ENCODE data around the gene ILDR1. TPM values are rescaled to one million over a fixed set of nuclear protein-coding genes. Genes with fewer than 3 reads are reported as not detected.
"Not testable (repeated sequence)": the region's sequence is repeated elsewhere in the genome, so short reads cannot be mapped to it uniquely, and the experiment has no call there.

Gene ILDR1
- not detected for total RNA-seq
- long read RNA-seq = 0 reads

GRCh38 chr3:122021811-122022401 lies at the start of gene ILDR1:
ILDR1 (minus strand) TSS chr3:122022247; CDS start chr3:122022077, 170 bp downstream.
- intact Hi-C loops (cut with DNase I) = no loop called here
- no peak for DNase-seq (ENCODE audit: low spot score)

DNA sequence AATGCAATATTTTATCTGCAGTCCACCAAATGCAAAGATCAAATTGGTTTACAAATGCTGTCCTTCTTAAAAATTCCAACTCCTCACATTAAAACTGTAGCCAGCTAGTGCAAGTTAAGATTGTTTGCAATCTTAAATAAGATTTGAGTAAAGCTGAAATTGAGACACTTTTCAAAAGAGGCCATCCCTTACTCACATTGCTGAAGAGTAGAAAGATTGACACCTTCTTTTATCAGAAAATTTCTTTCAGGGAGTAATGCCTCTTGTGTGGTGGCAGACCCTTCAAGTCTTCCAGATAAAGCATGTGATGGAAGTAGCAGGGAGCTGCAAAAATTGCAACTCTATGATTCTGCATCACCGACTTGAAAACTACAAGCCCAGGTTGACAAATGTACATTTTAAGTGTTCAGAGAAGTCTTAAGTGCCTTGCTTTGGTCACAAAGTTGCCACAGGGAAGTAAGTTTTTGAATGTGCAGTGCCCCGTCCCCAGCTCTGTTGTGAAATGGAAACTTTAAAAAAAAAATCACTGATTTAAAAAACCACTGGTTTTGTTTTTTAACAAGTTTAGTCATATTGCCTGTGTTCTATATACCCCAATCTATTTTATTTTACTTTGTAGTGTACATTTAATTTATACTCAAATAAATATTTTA lies 45.7 kb upstream of the ILDR1 start:
- no peak for DNase-seq (ENCODE audit: low spot score)
- intact Hi-C loops (cut with DNase I) = no loop called here

DNA sequence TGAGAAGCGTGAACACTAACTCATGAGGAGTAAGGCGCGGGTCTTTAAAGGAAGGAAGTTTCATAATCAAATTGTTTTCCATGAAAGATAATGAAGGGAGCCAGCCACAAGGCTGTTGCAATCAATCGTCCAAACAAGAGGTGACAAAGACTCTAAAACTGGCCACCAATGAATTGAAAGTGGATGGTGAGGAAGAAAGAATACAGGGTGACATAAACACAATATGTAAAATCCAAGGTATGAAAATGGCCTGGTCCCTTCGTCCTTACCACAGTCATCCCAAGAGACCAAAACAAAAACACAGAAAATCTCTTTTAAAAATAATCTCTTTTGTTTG lies 45.1 kb upstream of the ILDR1 start:
- intact Hi-C loops (cut with DNase I) = no loop called here
- DNase-seq (ENCODE audit: low spot score) = no peak

DNA sequence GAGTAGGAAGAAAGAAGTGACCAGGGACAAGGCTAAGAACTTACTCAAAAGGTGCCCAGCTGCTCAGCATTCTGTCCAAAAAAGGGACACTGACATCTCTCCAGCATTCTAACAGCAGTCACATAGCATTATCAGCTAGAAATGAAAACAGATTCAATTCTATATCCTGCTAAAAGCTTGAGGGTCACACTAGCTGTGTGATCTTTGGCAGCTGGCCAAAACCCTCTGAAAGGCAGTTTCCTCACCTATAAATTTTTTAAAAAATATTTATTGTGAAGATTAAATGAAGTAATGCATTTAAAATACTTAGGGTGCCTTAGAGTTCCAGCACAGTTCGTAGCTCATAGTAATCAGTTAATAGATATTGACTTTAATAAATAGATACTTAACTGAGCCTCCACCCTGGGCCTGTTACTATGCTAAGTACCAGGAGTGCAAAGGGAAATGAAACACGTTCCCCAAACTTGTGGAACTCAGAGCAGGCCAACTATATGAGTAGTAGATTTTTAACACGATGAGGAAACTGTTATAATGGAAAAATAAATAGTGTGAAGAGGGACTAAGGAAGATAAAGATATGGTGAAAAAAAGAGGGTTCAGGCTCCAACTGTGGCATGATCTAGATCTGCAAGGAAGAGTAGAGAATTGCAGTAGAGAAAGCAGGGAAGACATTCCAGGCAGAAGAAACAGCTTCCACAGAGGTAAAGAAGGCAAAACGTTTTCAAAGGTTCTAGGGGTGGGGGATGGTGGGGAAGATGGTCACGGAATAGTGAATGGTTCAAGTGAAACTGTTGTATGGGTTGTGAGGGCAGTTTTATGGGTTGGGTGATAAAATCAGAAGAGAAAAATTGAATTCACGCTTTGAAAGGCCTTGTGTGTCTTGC lies 44.5 kb upstream of the ILDR1 start:
- intact Hi-C loops (cut with DNase I) = no loop called here
- no peak for DNase-seq (ENCODE audit: low spot score)

DNA sequence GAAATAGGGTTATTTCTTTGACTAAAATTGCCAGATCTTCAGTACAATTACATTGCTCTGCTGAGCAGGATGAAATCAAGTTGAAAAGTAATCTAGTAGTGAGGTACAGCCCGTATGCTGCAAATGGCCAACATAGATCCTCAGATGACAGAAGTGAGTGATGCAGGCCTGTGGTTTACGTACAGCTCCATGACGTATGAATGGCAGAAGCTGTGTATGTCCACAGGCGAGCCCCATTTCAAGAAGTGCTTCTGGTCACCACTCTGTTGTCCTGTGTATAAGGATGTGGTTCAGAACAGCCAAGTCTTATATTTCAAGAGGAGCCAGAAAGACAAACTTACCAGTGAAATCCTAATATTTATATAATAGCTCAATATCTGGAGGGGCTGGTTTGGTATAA lies 42.3 kb upstream of the ILDR1 start:
- DNase-seq (ENCODE audit: low spot score) = no peak

GRCh38 chr3:122063908-122064307 lies 41.9 kb upstream of the ILDR1 start:
- DNase-seq (ENCODE audit: low spot score) = no peak
- intact Hi-C loops (cut with DNase I) = no loop called here

More for the DNA sequence above, 42.3 kb upstream of the ILDR1 start:
- intact Hi-C loops (cut with DNase I) = no loop called here

- intact Hi-C loops (cut with DNase I) = no loop called here
- DNase-seq (ENCODE audit: low spot score) = no peak
These were observed 38.1 kb upstream of the ILDR1 start for GRCh38 chr3:122060040-122060698.

- intact Hi-C loops (cut with DNase I) = no loop called here
- no peak for DNase-seq (ENCODE audit: low spot score)
These were observed 36.2 kb upstream of the ILDR1 start for GRCh38 chr3:122058294-122058693.

DNA sequence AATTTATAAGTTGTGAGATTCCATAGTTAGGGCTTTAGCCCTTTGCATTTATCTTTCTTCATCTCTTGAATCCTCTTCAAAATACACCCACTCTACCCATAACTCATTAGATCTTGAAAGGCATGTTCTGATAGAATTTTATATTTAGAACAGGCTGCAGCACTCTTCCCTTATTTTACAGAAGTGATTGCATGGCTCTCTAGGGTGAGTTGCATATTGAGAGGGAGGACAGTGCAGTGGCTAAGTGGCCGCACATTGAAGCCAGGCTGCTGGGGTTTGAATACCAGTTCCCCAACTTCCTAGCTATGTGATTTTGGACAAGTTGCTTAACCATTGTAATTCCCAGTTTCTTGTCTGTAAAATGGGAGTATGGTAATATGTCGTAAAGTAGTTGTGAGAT lies 35.6 kb upstream of the ILDR1 start:
- DNase-seq (ENCODE audit: low spot score) = no peak
- intact Hi-C loops (cut with DNase I) = no loop called here

DNA sequence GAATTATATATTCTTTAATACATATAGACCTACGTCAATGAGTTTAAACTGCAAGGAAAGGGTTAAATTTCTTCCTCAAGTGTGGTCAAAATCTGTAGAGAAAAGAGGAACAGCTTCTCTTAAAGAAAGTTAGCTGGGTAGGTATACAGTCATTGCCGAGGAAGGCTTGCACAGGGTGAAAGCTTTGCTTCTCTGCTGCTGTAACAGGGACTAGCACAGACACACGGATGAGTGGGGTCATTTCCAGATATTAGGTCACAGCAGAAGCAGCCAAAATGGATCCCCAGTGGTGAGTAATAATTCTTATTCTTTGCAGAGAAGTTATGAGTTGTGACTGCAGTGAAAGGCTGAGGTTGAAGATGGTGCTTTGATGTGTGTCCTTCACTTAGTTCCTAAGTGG lies 33.2 kb upstream of the ILDR1 start, which contains the start of gene CD86:
Gene CD86 (plus strand): TSS at position 148 of the 400 bp plus-strand sequence. CDS start 128 bp downstream, at position 276.
- intact Hi-C loops (cut with DNase I) = no loop called here

DNA sequence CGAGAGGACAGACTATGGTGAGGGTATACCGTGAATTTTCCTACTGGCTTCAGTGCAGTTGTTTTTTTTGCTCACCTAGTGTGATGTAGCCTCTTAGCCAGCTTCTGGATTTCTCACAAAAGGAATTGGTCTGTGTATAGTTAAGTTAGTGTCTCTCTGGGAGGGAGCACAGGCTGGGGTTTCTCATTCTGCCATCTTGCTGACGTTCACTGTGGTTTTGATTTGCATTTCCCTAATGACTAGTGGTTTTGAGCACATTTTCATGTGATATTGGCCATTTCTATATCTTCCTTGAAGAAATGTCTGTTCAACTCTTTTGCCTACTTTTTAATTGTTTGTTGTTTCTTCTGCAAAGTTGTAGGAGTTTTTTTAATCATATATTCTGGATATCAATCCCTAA lies 30.9 kb upstream of the ILDR1 start:
- intact Hi-C loops (cut with DNase I) = no loop called here
- DNase-seq (ENCODE audit: low spot score) = no peak

More for the DNA sequence above, 33.2 kb upstream of the ILDR1 start, which contains the start of gene CD86:
- no peak for DNase-seq (ENCODE audit: low spot score)

- intact Hi-C loops (cut with DNase I); DNase-seq (ENCODE audit: low spot score): not testable (repeated sequence)
These were observed 25.7 kb upstream of the ILDR1 start for GRCh38 chr3:122047773-122048172.

DNA sequence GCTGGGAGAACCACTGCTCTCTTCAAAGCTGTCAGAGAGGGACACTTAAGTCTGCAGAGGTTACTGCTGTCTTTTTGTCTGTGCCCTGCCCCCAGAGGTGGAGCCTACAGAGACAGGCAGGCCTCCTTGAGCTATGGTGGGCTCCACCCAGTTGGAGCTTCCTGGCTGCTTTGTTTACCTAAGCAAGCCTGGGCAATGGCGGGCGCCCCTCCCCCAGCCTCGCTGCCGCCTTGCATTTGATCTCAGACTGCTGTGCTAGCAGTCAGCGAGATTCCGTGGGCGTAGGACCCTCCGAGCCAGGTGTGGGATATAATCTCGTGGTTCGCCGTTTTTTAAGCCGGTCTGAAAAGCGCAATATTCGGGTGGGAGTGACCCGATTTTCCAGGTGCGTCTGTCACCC lies 25.2 kb upstream of the ILDR1 start:
- DNase-seq (ENCODE audit: low spot score); intact Hi-C loops (cut with DNase I): not testable (repeated sequence)

GRCh38 chr3:122033023-122033422 lies 11.0 kb upstream of the ILDR1 start:
- intact Hi-C loops (cut with DNase I) = no loop called here
- DNase-seq (ENCODE audit: low spot score) = no peak

DNA sequence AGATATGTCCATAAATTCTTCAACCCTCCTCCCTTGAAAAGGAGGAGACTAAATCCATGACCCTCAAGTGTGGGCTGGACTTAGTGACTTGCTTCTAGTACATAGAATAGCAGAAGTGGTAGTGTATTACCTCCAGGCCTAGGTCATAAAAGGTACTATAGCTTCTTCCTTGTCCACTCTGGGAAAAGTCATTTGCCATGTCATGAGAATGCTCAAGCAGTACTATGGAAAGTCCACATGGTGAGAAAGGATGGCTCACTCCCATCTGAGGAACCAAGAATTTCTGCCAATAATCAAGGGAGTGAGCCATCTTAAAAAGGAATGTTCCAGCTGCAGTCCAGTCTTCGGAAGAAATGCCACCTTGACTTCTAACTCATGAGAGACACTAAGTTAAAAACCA lies 10.5 kb upstream of the ILDR1 start:
- intact Hi-C loops (cut with DNase I) = no loop called here
- DNase-seq (ENCODE audit: low spot score) = no peak

DNA sequence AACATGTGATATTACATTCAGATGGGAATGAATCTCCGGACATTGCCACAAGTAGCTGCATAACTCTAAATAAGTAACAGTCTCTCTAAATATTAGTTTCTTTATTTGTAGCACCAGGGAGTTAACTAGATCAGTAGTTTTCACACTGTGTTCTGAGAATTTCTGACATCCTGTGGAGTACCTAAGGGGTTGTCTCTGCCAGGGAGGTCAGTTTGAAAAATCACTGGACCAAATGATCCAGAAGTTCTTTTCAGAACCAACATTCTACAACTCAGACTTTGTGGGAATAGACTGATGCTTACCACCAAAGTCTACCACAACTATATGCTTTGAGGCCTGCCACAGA lies 9.0 kb upstream of the ILDR1 start:
- no peak for DNase-seq (ENCODE audit: low spot score)
- intact Hi-C loops (cut with DNase I) = no loop called here

- intact Hi-C loops (cut with DNase I) = no loop called here
- no peak for DNase-seq (ENCODE audit: low spot score)
These were observed 8.5 kb upstream of the ILDR1 start for GRCh38 chr3:122030381-122031122.

GRCh38 chr3:122025296-122025695 lies 3.2 kb upstream of the ILDR1 start:
- intact Hi-C loops (cut with DNase I) = no loop called here

DNA sequence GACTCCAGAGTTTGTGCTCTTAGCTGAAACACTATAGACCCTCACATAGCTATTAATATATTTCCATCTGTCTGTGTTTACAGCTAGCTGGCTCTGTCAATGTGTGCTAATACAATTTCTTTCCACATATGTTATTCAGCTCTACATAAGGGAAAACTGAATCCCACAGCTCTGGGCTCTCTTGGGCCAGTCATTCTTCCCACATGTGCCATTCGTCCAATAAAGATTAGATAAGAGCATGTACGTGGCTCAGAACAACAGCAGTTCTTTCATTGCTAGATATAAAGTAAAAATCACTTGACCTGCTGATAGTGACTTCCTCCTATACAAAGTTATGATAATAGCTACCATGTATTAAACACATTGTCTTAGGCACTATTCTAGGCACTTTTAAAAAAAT lies 2.8 kb upstream of the ILDR1 start:
- no peak for DNase-seq (ENCODE audit: low spot score)
- intact Hi-C loops (cut with DNase I) = no loop called here

More at GRCh38 chr3:122025296-122025695, 3.2 kb upstream of the ILDR1 start:
- DNase-seq (ENCODE audit: low spot score) = no peak

Data from cardiac septum (tissue), 1 donor.